ENCODE data around the gene NEDD4L. TPM values are rescaled to one million over a fixed set of nuclear protein-coding genes. Genes with fewer than 3 reads are reported as not detected.

Gene NEDD4L
- total and polyA plus RNA-seq, 10 of the 15 experiments (the other 5 are each of a cell fraction or from before 2014, with no cell fraction given): 7.4 to 24.0 (median 17.7) TPM

- Histone ChIP-seq H3K4me1 (ENCODE audit: control insufficient read depth, insufficient read depth, low read length) (no peaks in the 10 kb centered on the region), H3K27me3 (replicated peaks in 1 of 2; ENCODE audit: control insufficient read depth in 2 of 2, insufficient read depth in 2 of 2, low read length in 1 of 2) (no peaks in the 10 kb centered on the region), H2AFZ (ENCODE audit: control insufficient read depth, low read depth, low read length) (no peak overlapping the region), H3K79me2 (ENCODE audit: control insufficient read depth, insufficient read depth, low read length) (no peaks in the 10 kb centered on the region), H3K36me3 (ENCODE audit: control insufficient read depth in 2 of 2, insufficient read depth in 2 of 2, low read length in 1 of 2) (no peaks in the 10 kb centered on the region), H3K9me3 (replicated peaks; ENCODE audit: control insufficient read depth, insufficient read depth, low read length) (no peaks in the 10 kb centered on the region), H3K27ac (ENCODE audit: control insufficient read depth, insufficient read depth) (no peak overlapping the region), H4K20me1 (ENCODE audit: control insufficient read depth, insufficient read depth) (no peaks in the 10 kb centered on the region), H3K4me3 (no peak overlapping the region), H3K4me2 (ENCODE audit: control insufficient read depth, insufficient read depth) (no peak overlapping the region), H3K9ac (ENCODE audit: control insufficient read depth, insufficient read depth, low read length) (no peak overlapping the region)
- SMC1A ChIA-PET (ENCODE audit: uncharacterized antibody, unreplicated experiment): interaction anchor here (0.6 kb wide), 2 partner anchors 17 to 1136 kb away, joined by 3 to 4 read pairs; no protein-coding TSS in a partner anchor
- in situ Hi-C loops (cut with MboI): no loop called here
- 62% methylated on average over 6 of the region's 6 CpGs for WGBS (ENCODE audit: insufficient coverage, insufficient replicate concordance, low lambda C conversion rate, missing lambda C conversion rate)
- no peak for ATAC-seq
- POLR2A ChIA-PET: no interaction called here
- CTCF ChIA-PET: interaction anchor here (1.2 kb wide), 1 partner anchor 86 kb away, joined by 3 read pairs; no protein-coding TSS in a partner anchor
- TF ChIP-seq BACH1 (IDR thresholded peaks at IDR 0.05; ENCODE audit: borderline replicate concordance): no peak
- RAD21 ChIA-PET (ENCODE audit: unreplicated experiment): no interaction called here
- FAIRE-seq: no peak
- no TSS peak for BruUV-seq (replicated peaks)
- intact Hi-C loops (cut with micrococcal nuclease; ENCODE audit: unreplicated experiment): no loop called here
- DNase-seq (ENCODE audit: low read depth, low spot score): no peak
Measured at GRCh38 chr18:58267493-58267892, 223.5 kb downstream of the NEDD4L start.

GRCh38 chr18:58268849-58269248 is 224.8 kb downstream of the NEDD4L start:
- Histone ChIP-seq H3K9me3 (replicated peaks; ENCODE audit: control insufficient read depth, insufficient read depth, low read length) (no peaks in the 10 kb centered on the region), H4K20me1 (ENCODE audit: control insufficient read depth, insufficient read depth) (no peaks in the 10 kb centered on the region), H3K27ac (ENCODE audit: control insufficient read depth, insufficient read depth) (no peak overlapping the region), H3K79me2 (ENCODE audit: control insufficient read depth, insufficient read depth, low read length) (no peaks in the 10 kb centered on the region), H3K27me3 (replicated peaks in 1 of 2; ENCODE audit: control insufficient read depth in 2 of 2, insufficient read depth in 2 of 2, low read length in 1 of 2) (no peaks in the 10 kb centered on the region), H3K36me3 (ENCODE audit: control insufficient read depth in 2 of 2, insufficient read depth in 2 of 2, low read length in 1 of 2) (no peaks in the 10 kb centered on the region), H3K4me1 (ENCODE audit: control insufficient read depth, insufficient read depth, low read length) (peaks cover 4% of the 10 kb centered on the region; the same call in 1 of the 2 replicates), H3K4me2 (ENCODE audit: control insufficient read depth, insufficient read depth) (no peak overlapping the region), H3K4me3 (no peak overlapping the region), H3K9ac (ENCODE audit: control insufficient read depth, insufficient read depth, low read length) (no peak overlapping the region), H2AFZ (ENCODE audit: control insufficient read depth, low read depth, low read length) (no peak overlapping the region)
- CTCF ChIA-PET: no interaction called here
- ATAC-seq (no peak), FAIRE-seq (no peak), DNase-seq (ENCODE audit: low read depth, low spot score) (no peak)
- RAD21 ChIA-PET (ENCODE audit: unreplicated experiment): no interaction called here
- in situ Hi-C loops (cut with MboI) (no loop called here), intact Hi-C loops (cut with micrococcal nuclease; ENCODE audit: unreplicated experiment) (no loop called here)
- 83% methylated on average over 2 of the region's 2 CpGs for WGBS (ENCODE audit: insufficient coverage, insufficient replicate concordance, low lambda C conversion rate, missing lambda C conversion rate)
- TF ChIP-seq IRF4 (IDR thresholded peaks at IDR 0.05; ENCODE audit: low read depth, low read length): no peak
- BruUV-seq (replicated peaks): no TSS peak
- POLR2A ChIA-PET: no interaction called here
- SMC1A ChIA-PET (ENCODE audit: uncharacterized antibody, unreplicated experiment): interaction anchor here (0.7 kb wide), 1 partner anchor 42 kb away, joined by 3 read pairs; no protein-coding TSS in a partner anchor
